HCT116 (cell line): ENCODE data around the gene CCER1. TPM values are rescaled to one million over a fixed set of nuclear protein-coding genes. Genes with fewer than 3 reads are reported as not detected.

ENCODE experiments used
- ATAC-seq: fragments of 200-7000 bp; cut with Tn5 transposase; 2 replicates; pipeline ENCODE4 v1.9.1; 2020; ENCODE audit warnings: mild to moderate bottlenecking, moderate library complexity
- BruUV-seq: library from RNA; stranded (reverse); fragments of 400-500 nt; replicated peaks from 2 replicates; lab custom pipeline; 2021; lab: Mats Ljungman, UMichigan
- CTCF ChIA-PET: fragments of 300-600 bp; sonication (Branson Sonifier 250); formaldehyde crosslinking; loops from one replicate; lab custom pipeline; 2021; ENCODE audit warnings: antibody characterized with exemption; lab: Charles Lee
- POLR2A ChIA-PET: fragments of 300-600, 350-600 bp; sonication (Branson Sonifier 250); formaldehyde crosslinking; loops from one replicate; lab custom pipeline; 2021; ENCODE audit warnings: antibody characterized with exemption; lab: Charles Lee
- RAD21 ChIA-PET, 2 experiments: fragments of 300-600 bp; sonication (Branson Sonifier 250); formaldehyde crosslinking; loops; one replicate each; lab custom pipeline; 2023; ENCODE audit warnings: low total read pairs in 2 of 2; ENCODE audit not compliant: uncharacterized antibody in 2 of 2, unreplicated experiment in 2 of 2, low non-redundant PET in 1 of 2; lab: Charles Lee
- DNase-seq: peaks from one replicate; pipeline ENCODE4 v3.0.0-alpha.2; 2010; ENCODE audit warnings: low read depth, low spot score
- H2AFZ ChIP-seq: fragments of 200-600 bp; shearing (Covaris generic), sonication (generic); 2 replicates; pipeline ENCODE4 v1.6.1; 2017; ENCODE audit warnings: low read depth, mixed run types, mixed read lengths, antibody characterized with exemption, low read length; ENCODE audit not compliant: poor library complexity, severe bottlenecking
- H3K27ac ChIP-seq: 2 replicates; pipeline ENCODE4 v1.5.1; 2012; ENCODE audit warnings: low read depth, low read length
- H3K27me3 ChIP-seq: fragments of 200-600 bp; sonication (generic); 2 replicates; pipeline ENCODE4 v1.6.1; 2016; ENCODE audit warnings: mixed run types, low read length, mixed read lengths; ENCODE audit not compliant: insufficient read depth
- H3K36me3 ChIP-seq, 2 experiments: fragments of 200-500 bp in 1 of 2; fragments of 200-600 bp in 1 of 2; sonication (Bioruptor generic) in 1 of 2; sonication (generic) in 1 of 2; 2 replicates each; pipeline versions ENCODE4 v1.5.1 to v1.6.1; 2014 to 2016; ENCODE audit warnings: low read length in 2 of 2, inconsistent platforms in 1 of 2, mixed read lengths in 1 of 2, mixed run types in 1 of 2; ENCODE audit not compliant: insufficient read depth in 2 of 2, control insufficient read depth in 1 of 2
- H3K4me1 ChIP-seq, 2 experiments: fragments of 200-600 bp in 1 of 2; sonication (generic) in 1 of 2; 2 replicates each; pipeline versions ENCODE4 v1.5.1 to v1.6.1; 2012 to 2017; ENCODE audit warnings: low read length in 2 of 2, inconsistent platforms in 1 of 2, mild to moderate bottlenecking in 1 of 2, mixed read lengths in 1 of 2, mixed run types in 1 of 2, moderate library complexity in 1 of 2; ENCODE audit not compliant: insufficient read depth in 2 of 2, control insufficient read depth in 1 of 2
- H3K4me2 ChIP-seq: fragments of 200-600 bp; sonication (generic); 2 replicates; pipeline ENCODE4 v1.6.1; 2017; ENCODE audit warnings: mixed run types, low read length, mixed read lengths
- H3K4me3 ChIP-seq, 2 experiments: fragments of 200-600 bp in 1 of 2; sonication (generic) in 1 of 2; replicated peaks in 1 of 2; 2 replicates each; pipeline ENCODE4 v1.5.1; 2011 to 2016; ENCODE audit warnings: low read length in 2 of 2, control low read depth in 1 of 2, low read depth in 1 of 2, mild to moderate bottlenecking in 1 of 2, mixed read lengths in 1 of 2, mixed run types in 1 of 2
- H3K79me2 ChIP-seq: fragments of 200-600 bp; sonication (generic); 2 replicates; pipeline ENCODE4 v1.6.1; 2017; ENCODE audit warnings: mild to moderate bottlenecking, mixed run types, low read length, moderate library complexity, mixed read lengths; ENCODE audit not compliant: insufficient read depth
- H3K9ac ChIP-seq: fragments of 200-600 bp; sonication (generic); 2 replicates; pipeline ENCODE4 v1.6.1; 2016; ENCODE audit warnings: low read length, mixed read lengths
- H3K9me2 ChIP-seq: fragments of 200-600 bp; sonication (generic), shearing (Covaris generic); 2 replicates; pipeline ENCODE4 v1.6.1; 2017; ENCODE audit warnings: mixed run types, mild to moderate bottlenecking, moderate library complexity; ENCODE audit not compliant: insufficient read depth
- H3K9me3 ChIP-seq, 2 experiments: fragments of 200-500 bp in 1 of 2; fragments of 200-600 bp in 1 of 2; sonication (Bioruptor generic) in 1 of 2; sonication (generic) in 1 of 2; 2 replicates each; pipeline ENCODE4 v1.6.1; 2014 to 2017; ENCODE audit warnings: low read length in 2 of 2, mixed read lengths in 2 of 2, inconsistent platforms in 1 of 2, low read depth in 1 of 2, mild to moderate bottlenecking in 1 of 2, mixed run types in 1 of 2, moderate library complexity in 1 of 2; ENCODE audit not compliant: control insufficient read depth in 1 of 2, insufficient read depth in 1 of 2
- H4K20me1 ChIP-seq: fragments of 200-600 bp; sonication (generic), shearing (Covaris generic); 2 replicates; pipeline ENCODE4 v1.6.1; 2017; ENCODE audit warnings: mixed run types, mild to moderate bottlenecking, moderate library complexity; ENCODE audit not compliant: insufficient read depth
- CBX3 ChIP-seq: IDR thresholded peaks from 2 replicates; pipeline ENCODE4 v1.6.1; 2012; ENCODE audit warnings: low read depth
- EGR1 ChIP-seq: IDR thresholded peaks from 2 replicates; pipeline ENCODE4 v1.6.1; 2012; ENCODE audit warnings: low read depth
- ELF1 ChIP-seq: IDR thresholded peaks from 2 replicates; pipeline ENCODE4 v1.6.1; 2012; ENCODE audit warnings: low read depth, borderline replicate concordance
- EZH2 ChIP-seq: fragments of 200-600 bp; sonication (generic); IDR thresholded peaks from 2 replicates; pipeline ENCODE4 v1.6.1; 2017; ENCODE audit warnings: antibody characterized with exemption, mixed run types
- FOSL1 ChIP-seq: IDR thresholded peaks from 2 replicates; pipeline ENCODE4 v1.6.1; 2012; ENCODE audit warnings: low read depth
- JUND ChIP-seq: IDR thresholded peaks from 2 replicates; pipeline ENCODE4 v1.6.1; 2012
- POLR2A ChIP-seq: IDR thresholded peaks from 2 replicates; pipeline ENCODE4 v1.7.0; 2011; ENCODE audit warnings: borderline replicate concordance; ENCODE audit not compliant: insufficient read depth, insufficient read length; ENCODE audit errors: extremely low read depth
- RAD21 ChIP-seq: IDR thresholded peaks from 2 replicates; pipeline ENCODE4 v1.6.1; 2012; ENCODE audit warnings: low read depth, mild to moderate bottlenecking
- SIN3A ChIP-seq: IDR thresholded peaks from 2 replicates; pipeline ENCODE4 v1.6.1; 2012; ENCODE audit warnings: low read depth
- SP1 ChIP-seq: IDR thresholded peaks from 2 replicates; pipeline ENCODE4 v1.6.1; 2012; ENCODE audit warnings: low read depth
- SRF ChIP-seq: IDR thresholded peaks from 2 replicates; pipeline ENCODE4 v1.6.1; 2012; ENCODE audit warnings: low read depth
- TCF7L2 ChIP-seq: IDR thresholded peaks from 2 replicates; pipeline ENCODE4 v1.7.0; 2011; ENCODE audit warnings: borderline replicate concordance, inconsistent platforms; ENCODE audit not compliant: insufficient read depth, insufficient read length; ENCODE audit errors: extremely low read depth
- ZFX ChIP-seq: fragments of 450-650 bp; IDR thresholded peaks from 2 replicates; pipeline ENCODE4 v1.6.1; 2017
- ZNF274 ChIP-seq: fragments of 200-500 bp; sonication (Bioruptor generic); IDR thresholded peaks from 2 replicates; pipeline ENCODE4 v1.6.1; 2014; ENCODE audit warnings: mild to moderate bottlenecking, low read depth, low read length, inconsistent platforms
- intact Hi-C: fragments of 100-400 bp; cut with micrococcal nuclease; formaldehyde crosslinking; loops from 2 replicates; pipeline ENCODE4 v1.10.0; 2022
- total RNA-seq: library from RNA; stranded (reverse); gene quantifications from one replicate; pipeline ENCODE4 v1.2.1, GENCODE V29; 2021; ENCODE audit not compliant: unreplicated experiment
- TF ChIP-seq, protein P1 (sequence below): IDR thresholded peaks from 2 replicates; pipeline ENCODE4 v1.6.1; 2011; ENCODE audit warnings: mild to moderate bottlenecking, low read length, moderate library complexity; ENCODE audit not compliant: insufficient replicate concordance; ENCODE audit errors: extremely low read depth
- TF ChIP-seq, protein P2 (sequence below): IDR thresholded peaks from 2 replicates; pipeline ENCODE4 v1.6.1; 2012; ENCODE audit warnings: low read depth
- TF ChIP-seq, protein P3 (sequence below): IDR thresholded peaks from 2 replicates; pipeline ENCODE4 v1.6.1; 2012
- TF ChIP-seq, protein P4 (sequence below): IDR thresholded peaks from 2 replicates; pipeline ENCODE4 v1.6.1; 2012
- TF ChIP-seq, protein P5 (sequence below), 3 experiments: fragments of 200-600 bp in 1 of 3; sonication (generic) in 1 of 3; IDR thresholded peaks in 2 of 3; conservative IDR thresholded peaks in 1 of 3; 2 replicates each; pipeline ENCODE4 v1.5.1; 2012 to 2017; ENCODE audit warnings: low read depth in 2 of 3, low read length in 2 of 3, antibody characterized with exemption in 1 of 3, borderline replicate concordance in 1 of 3, control low read depth in 1 of 3, mild to moderate bottlenecking in 1 of 3, mixed read lengths in 1 of 3, mixed run types in 1 of 3, moderate library complexity in 1 of 3; ENCODE audit not compliant: insufficient read depth in 1 of 3

The CCER1 gene
- total RNA-seq, 1 experiment from 2014 or later = not detected

DNA sequence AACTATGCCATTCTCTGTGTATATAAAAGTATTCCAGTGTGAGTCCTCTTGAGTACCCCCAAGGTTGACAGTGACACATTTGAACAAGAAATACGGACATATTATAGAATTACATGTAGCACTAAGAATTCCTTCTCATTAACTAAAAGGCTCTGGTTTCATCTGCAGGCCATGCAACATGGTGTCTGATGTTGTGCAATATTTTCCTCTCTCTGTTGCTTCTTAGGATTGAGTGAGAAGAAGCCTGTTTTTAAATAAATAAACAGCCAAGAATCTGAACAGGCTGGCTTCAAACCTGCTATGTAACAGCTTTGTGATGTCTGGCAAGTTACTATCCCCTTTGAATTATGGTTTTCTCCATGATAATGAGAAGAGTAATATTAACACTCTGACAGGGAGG is 22.2 kb upstream of the CCER1 start:
- H3K27me3 ChIP-seq = no peaks in the 10 kb centered on the region
- DNase-seq = no peak
- no peaks in the 10 kb centered on the region for H3K79me2 ChIP-seq
- RAD21 ChIA-PET = no interaction called here
- H3K9me2 ChIP-seq = no peaks in the 10 kb centered on the region
- no peak overlapping the region for H3K9ac ChIP-seq
- H3K4me2 ChIP-seq = no peak overlapping the region
- no peaks in the 10 kb centered on the region for H4K20me1 ChIP-seq
- CTCF ChIA-PET = interaction anchor here (1.3 to 1.9 kb wide), 6 partner anchors 8 to 384 kb away, joined by 3 to 13 read pairs (median 6); no protein-coding TSS in a partner anchor
- intact Hi-C loops = no loop called here
- no peak for ATAC-seq
- H3K4me3 ChIP-seq = no peak overlapping the region
- no peaks in the 10 kb centered on the region for H3K9me3 ChIP-seq
- POLR2A ChIA-PET = no interaction called here
- no peaks in the 10 kb centered on the region for H3K36me3 ChIP-seq
- no peak overlapping the region for H3K27ac ChIP-seq
- H2AFZ ChIP-seq = no peak overlapping the region
- TF ChIP-seq, protein P1, sequence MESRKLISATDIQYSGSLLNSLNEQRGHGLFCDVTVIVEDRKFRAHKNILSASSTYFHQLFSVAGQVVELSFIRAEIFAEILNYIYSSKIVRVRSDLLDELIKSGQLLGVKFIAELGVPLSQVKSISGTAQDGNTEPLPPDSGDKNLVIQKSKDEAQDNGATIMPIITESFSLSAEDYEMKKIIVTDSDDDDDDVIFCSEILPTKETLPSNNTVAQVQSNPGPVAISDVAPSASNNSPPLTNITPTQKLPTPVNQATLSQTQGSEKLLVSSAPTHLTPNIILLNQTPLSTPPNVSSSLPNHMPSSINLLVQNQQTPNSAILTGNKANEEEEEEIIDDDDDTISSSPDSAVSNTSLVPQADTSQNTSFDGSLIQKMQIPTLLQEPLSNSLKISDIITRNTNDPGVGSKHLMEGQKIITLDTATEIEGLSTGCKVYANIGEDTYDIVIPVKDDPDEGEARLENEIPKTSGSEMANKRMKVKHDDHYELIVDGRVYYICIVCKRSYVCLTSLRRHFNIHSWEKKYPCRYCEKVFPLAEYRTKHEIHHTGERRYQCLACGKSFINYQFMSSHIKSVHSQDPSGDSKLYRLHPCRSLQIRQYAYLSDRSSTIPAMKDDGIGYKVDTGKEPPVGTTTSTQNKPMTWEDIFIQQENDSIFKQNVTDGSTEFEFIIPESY = no peak
- TF ChIP-seq RAD21 = no peak
- TF ChIP-seq ZNF274 = no peak
- TF ChIP-seq ELF1 = no peak
- no peak for TF ChIP-seq CBX3
- no peak for TF ChIP-seq TCF7L2
- no peak for TF ChIP-seq EGR1
- TF ChIP-seq, protein P2, sequence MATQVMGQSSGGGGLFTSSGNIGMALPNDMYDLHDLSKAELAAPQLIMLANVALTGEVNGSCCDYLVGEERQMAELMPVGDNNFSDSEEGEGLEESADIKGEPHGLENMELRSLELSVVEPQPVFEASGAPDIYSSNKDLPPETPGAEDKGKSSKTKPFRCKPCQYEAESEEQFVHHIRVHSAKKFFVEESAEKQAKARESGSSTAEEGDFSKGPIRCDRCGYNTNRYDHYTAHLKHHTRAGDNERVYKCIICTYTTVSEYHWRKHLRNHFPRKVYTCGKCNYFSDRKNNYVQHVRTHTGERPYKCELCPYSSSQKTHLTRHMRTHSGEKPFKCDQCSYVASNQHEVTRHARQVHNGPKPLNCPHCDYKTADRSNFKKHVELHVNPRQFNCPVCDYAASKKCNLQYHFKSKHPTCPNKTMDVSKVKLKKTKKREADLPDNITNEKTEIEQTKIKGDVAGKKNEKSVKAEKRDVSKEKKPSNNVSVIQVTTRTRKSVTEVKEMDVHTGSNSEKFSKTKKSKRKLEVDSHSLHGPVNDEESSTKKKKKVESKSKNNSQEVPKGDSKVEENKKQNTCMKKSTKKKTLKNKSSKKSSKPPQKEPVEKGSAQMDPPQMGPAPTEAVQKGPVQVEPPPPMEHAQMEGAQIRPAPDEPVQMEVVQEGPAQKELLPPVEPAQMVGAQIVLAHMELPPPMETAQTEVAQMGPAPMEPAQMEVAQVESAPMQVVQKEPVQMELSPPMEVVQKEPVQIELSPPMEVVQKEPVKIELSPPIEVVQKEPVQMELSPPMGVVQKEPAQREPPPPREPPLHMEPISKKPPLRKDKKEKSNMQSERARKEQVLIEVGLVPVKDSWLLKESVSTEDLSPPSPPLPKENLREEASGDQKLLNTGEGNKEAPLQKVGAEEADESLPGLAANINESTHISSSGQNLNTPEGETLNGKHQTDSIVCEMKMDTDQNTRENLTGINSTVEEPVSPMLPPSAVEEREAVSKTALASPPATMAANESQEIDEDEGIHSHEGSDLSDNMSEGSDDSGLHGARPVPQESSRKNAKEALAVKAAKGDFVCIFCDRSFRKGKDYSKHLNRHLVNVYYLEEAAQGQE = no peak
- TF ChIP-seq, protein P3, sequence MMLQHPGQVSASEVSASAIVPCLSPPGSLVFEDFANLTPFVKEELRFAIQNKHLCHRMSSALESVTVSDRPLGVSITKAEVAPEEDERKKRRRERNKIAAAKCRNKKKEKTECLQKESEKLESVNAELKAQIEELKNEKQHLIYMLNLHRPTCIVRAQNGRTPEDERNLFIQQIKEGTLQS = no peak
- no peak for TF ChIP-seq FOSL1
- TF ChIP-seq, protein P4, sequence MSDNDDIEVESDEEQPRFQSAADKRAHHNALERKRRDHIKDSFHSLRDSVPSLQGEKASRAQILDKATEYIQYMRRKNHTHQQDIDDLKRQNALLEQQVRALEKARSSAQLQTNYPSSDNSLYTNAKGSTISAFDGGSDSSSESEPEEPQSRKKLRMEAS = no peak
- no peak for TF ChIP-seq JUND
- TF ChIP-seq ZFX = no peak
- no peak for TF ChIP-seq POLR2A
- no peak for TF ChIP-seq EZH2
- no peak for TF ChIP-seq SP1
- TF ChIP-seq, protein P5, sequence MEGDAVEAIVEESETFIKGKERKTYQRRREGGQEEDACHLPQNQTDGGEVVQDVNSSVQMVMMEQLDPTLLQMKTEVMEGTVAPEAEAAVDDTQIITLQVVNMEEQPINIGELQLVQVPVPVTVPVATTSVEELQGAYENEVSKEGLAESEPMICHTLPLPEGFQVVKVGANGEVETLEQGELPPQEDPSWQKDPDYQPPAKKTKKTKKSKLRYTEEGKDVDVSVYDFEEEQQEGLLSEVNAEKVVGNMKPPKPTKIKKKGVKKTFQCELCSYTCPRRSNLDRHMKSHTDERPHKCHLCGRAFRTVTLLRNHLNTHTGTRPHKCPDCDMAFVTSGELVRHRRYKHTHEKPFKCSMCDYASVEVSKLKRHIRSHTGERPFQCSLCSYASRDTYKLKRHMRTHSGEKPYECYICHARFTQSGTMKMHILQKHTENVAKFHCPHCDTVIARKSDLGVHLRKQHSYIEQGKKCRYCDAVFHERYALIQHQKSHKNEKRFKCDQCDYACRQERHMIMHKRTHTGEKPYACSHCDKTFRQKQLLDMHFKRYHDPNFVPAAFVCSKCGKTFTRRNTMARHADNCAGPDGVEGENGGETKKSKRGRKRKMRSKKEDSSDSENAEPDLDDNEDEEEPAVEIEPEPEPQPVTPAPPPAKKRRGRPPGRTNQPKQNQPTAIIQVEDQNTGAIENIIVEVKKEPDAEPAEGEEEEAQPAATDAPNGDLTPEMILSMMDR (IDR thresholded peaks at IDR 0.05 in 2 of 3, conservative IDR thresholded peaks at IDR 0.05 in 1 of 3; ENCODE audit: borderline replicate concordance in 1 of 3, insufficient read depth in 1 of 3, low read depth in 2 of 3, low read length in 2 of 3) = no peak
- no peak for TF ChIP-seq SIN3A
- TF ChIP-seq SRF = no peak
- BruUV-seq = no TSS peak
- peaks cover 0 to 9% of the 10 kb centered on the region in 2 experiments; a peak in 1 of 4 replicates for H3K4me1 ChIP-seq
